Subcutaneous abdominal adipose tissue (tissue), 5 donors: ENCODE results near the gene TPSAB1.
"Not testable (repeated sequence)": the region's sequence is repeated elsewhere in the genome, so short reads cannot be mapped to it uniquely, and the experiment has no call there.

Experiments used
- H3K27ac ChIP-seq: one replicate; pipeline ENCODE4 v1.7.0; 2013; ENCODE audit warnings: low read depth, mild to moderate bottlenecking, inconsistent platforms, low read length, moderate library complexity
- H3K27me3 ChIP-seq, 5 donors: one replicate each; pipeline ENCODE4 v1.7.0; 2013; ENCODE audit warnings: low read length in 5 of 5, inconsistent platforms in 1 of 5; ENCODE audit not compliant: control insufficient read depth in 5 of 5, insufficient read depth in 4 of 5
- H3K36me3 ChIP-seq, 5 donors: one replicate each; pipeline ENCODE4 v1.7.0; 2013; ENCODE audit warnings: low read length in 5 of 5; ENCODE audit not compliant: control insufficient read depth in 5 of 5, insufficient read depth in 5 of 5
- H3K4me1 ChIP-seq, 5 donors: one replicate each; pipeline ENCODE4 v1.7.0; 2013; ENCODE audit warnings: low read length in 5 of 5, mild to moderate bottlenecking in 3 of 5, moderate library complexity in 1 of 5; ENCODE audit not compliant: control insufficient read depth in 5 of 5, insufficient read depth in 5 of 5
- H3K4me3 ChIP-seq, 5 donors: one replicate each; pipeline ENCODE4 v1.7.0; 2013; ENCODE audit warnings: low read length in 5 of 5, low read depth in 1 of 5
- H3K9ac ChIP-seq, 5 donors: one replicate each; pipeline ENCODE4 v1.7.0; 2013; ENCODE audit warnings: low read length in 5 of 5, mild to moderate bottlenecking in 4 of 5, moderate library complexity in 3 of 5
- H3K9me3 ChIP-seq, 5 donors: one replicate each; pipeline ENCODE4 v1.7.0; 2013; ENCODE audit warnings: low read length in 5 of 5; ENCODE audit not compliant: control insufficient read depth in 5 of 5
- donor health status: healthy.
- donor health status: healthy.
- donor health status: healthy.
- donor health status: healthy.
- donor health status: healthy.

TPSAB1 gene

GRCh38 chr16:1247903-1248537 is 7.5 kb downstream of the TPSAB1 start:
- not testable (repeated sequence) for H3K4me1 ChIP-seq, H3K9ac ChIP-seq, H3K36me3 ChIP-seq, H3K4me3 ChIP-seq, H3K27ac ChIP-seq, H3K9me3 ChIP-seq
- H3K27me3 ChIP-seq: peaks cover 7 to 18% (median 10%) of the 10 kb centered on the region in 5 donors

GRCh38 chr16:1249031-1249755 is 8.7 kb downstream of the TPSAB1 start:
- H3K9me3 ChIP-seq, H3K4me1 ChIP-seq, H3K4me3 ChIP-seq, H3K36me3 ChIP-seq, H3K9ac ChIP-seq, H3K27ac ChIP-seq: not testable (repeated sequence)
- peaks cover 7 to 18% (median 10%) of the 10 kb centered on the region in 5 donors for H3K27me3 ChIP-seq

GRCh38 chr16:1253701-1254364 is 13.3 kb downstream of the TPSAB1 start:
- peaks cover 6 to 17% (median 13%) of the 10 kb centered on the region in 5 donors for H3K27me3 ChIP-seq
- not testable (repeated sequence) for H3K9ac ChIP-seq

GRCh38 chr16:1254821-1255220 is 14.3 kb downstream of the TPSAB1 start:
- H3K4me3 ChIP-seq, H3K27ac ChIP-seq, H3K9ac ChIP-seq, H3K9me3 ChIP-seq, H3K4me1 ChIP-seq, H3K36me3 ChIP-seq: not testable (repeated sequence)
- peaks cover 16 to 27% (median 19%) of the 10 kb centered on the region in 5 donors for H3K27me3 ChIP-seq

More at GRCh38 chr16:1253701-1254364, 13.3 kb downstream of the TPSAB1 start:
- not testable (repeated sequence) for H3K27ac ChIP-seq, H3K36me3 ChIP-seq, H3K4me3 ChIP-seq, H3K9me3 ChIP-seq, H3K4me1 ChIP-seq

- not testable (repeated sequence) for H3K9me3 ChIP-seq, H3K4me1 ChIP-seq, H3K9ac ChIP-seq, H3K4me3 ChIP-seq, H3K36me3 ChIP-seq, H3K27ac ChIP-seq
- H3K27me3 ChIP-seq: peaks cover 22 to 34% (median 26%) of the 10 kb centered on the region in 5 donors
These were observed 15.0 kb downstream of the TPSAB1 start, which contains the start of gene TPSD1 for GRCh38 chr16:1255276-1256122. TSS of gene TPSD1 (plus strand) at chr16:1256069. CDS start at chr16:1256281, 212 bp downstream.

- not testable (repeated sequence) for H3K9ac ChIP-seq, H3K4me3 ChIP-seq, H3K27ac ChIP-seq, H3K4me1 ChIP-seq, H3K9me3 ChIP-seq, H3K36me3 ChIP-seq
- H3K27me3 ChIP-seq: peaks cover 27 to 41% (median 33%) of the 10 kb centered on the region in 5 donors
These were observed 15.9 kb downstream of the TPSAB1 start for GRCh38 chr16:1256296-1256873.

- Histone ChIP-seq H3K4me1 (no peaks in the 10 kb centered on the region), H3K4me3 (no peak overlapping the region), H3K27me3 (peaks cover 27 to 45% (median 36%) of the 10 kb centered on the region in 5 donors), H3K9ac (no peak overlapping the region), H3K36me3 (no peaks in the 10 kb centered on the region), H3K27ac (no peak overlapping the region), H3K9me3 (no peaks in the 10 kb centered on the region)
These were observed 16.4 kb downstream of the TPSAB1 start for GRCh38 chr16:1256874-1257322.

- no peaks in the 10 kb centered on the region for H3K9me3 ChIP-seq
- H3K36me3 ChIP-seq: no peaks in the 10 kb centered on the region
- no peak overlapping the region for H3K9ac ChIP-seq
- no peak overlapping the region for H3K4me3 ChIP-seq
- no peaks in the 10 kb centered on the region for H3K4me1 ChIP-seq
- H3K27me3 ChIP-seq: peaks cover 28 to 51% (median 43%) of the 10 kb centered on the region in 5 donors
- no peak overlapping the region for H3K27ac ChIP-seq
These were observed 17.2 kb downstream of the TPSAB1 start for GRCh38 chr16:1257561-1258224.

GRCh38 chr16:1258225-1258600 is 17.7 kb downstream of the TPSAB1 start:
- H3K36me3 ChIP-seq: no peaks in the 10 kb centered on the region
- H3K27me3 ChIP-seq: peaks cover 32 to 55% (median 47%) of the 10 kb centered on the region in 5 donors
- no peak overlapping the region for H3K4me3 ChIP-seq
- H3K27ac ChIP-seq: no peak overlapping the region
- H3K9me3 ChIP-seq: no peaks in the 10 kb centered on the region
- no peak overlapping the region for H3K9ac ChIP-seq
- H3K4me1 ChIP-seq: no peaks in the 10 kb centered on the region
